ENCODE results near the gene METTL23. TPM values are rescaled to one million over a fixed set of nuclear protein-coding genes. Genes with fewer than 3 reads are reported as not detected.

METTL23 gene
- total and polyA plus RNA-seq, 2 of the 8 experiments (the other 6 are each of a cell fraction or from before 2014, with no cell fraction given), result 36.1 to 60.2 TPM

- TF ChIP-seq RNF2 (IDR thresholded peaks at IDR 0.05; ENCODE audit: borderline replicate concordance, low read depth, low read length, missing control alignments, poor library complexity, severe bottlenecking) (no peak), NANOG (IDR thresholded peaks at IDR 0.05; ENCODE audit: insufficient read depth, low read depth, low read length, poor library complexity, severe bottlenecking) (no peak), TEAD4 (IDR thresholded peaks at IDR 0.05; ENCODE audit: low read depth, low read length) (no peak)
These were observed 24.9 kb downstream of the METTL23 start (continued) for GRCh38 chr17:76751416-76751993.
